ENCODE measurements around the gene ADAM33.
A peak's percentile ranks its signal among the peaks of the same experiment; 100 is the strongest.

ADAM33 gene

GRCh38 chr20:3686421-3686820 lies 4.6 kb upstream of the ADAM33 start:
- Histone ChIP-seq H3K27ac (ENCODE audit: low read depth, low read length) (no peak overlapping the region), H3K36me3 (ENCODE audit: insufficient read depth, low read length) (no peaks in the 10 kb centered on the region), H3K9ac (ENCODE audit: low read depth, low read length) (no peak overlapping the region), H3K9me3 (ENCODE audit: insufficient read depth, low read depth, low read length) (no peaks in the 10 kb centered on the region), H3K4me1 (ENCODE audit: insufficient read depth, low read length) (peaks cover 11% of the 10 kb centered on the region), H3K27me3 (ENCODE audit: insufficient read depth, low read length) (peaks cover 29% of the 10 kb centered on the region), H3K4me3 (ENCODE audit: low read length) (no peak overlapping the region)
- 91% methylated on average over 7 of the region's 7 CpGs for WGBS

GRCh38 chr20:3685341-3685740 lies 3.5 kb upstream of the ADAM33 start:
- H3K27ac ChIP-seq (ENCODE audit: low read depth, low read length), result no peak overlapping the region
- no peak overlapping the region for H3K4me3 ChIP-seq (ENCODE audit: low read length)
- no peak overlapping the region for H3K9ac ChIP-seq (ENCODE audit: low read depth, low read length)
- H3K4me1 ChIP-seq (ENCODE audit: insufficient read depth, low read length), result peaks cover 19% of the 10 kb centered on the region
- no peaks in the 10 kb centered on the region for H3K36me3 ChIP-seq (ENCODE audit: insufficient read depth, low read length)
- peaks cover 36% of the 10 kb centered on the region for H3K27me3 ChIP-seq (ENCODE audit: insufficient read depth, low read length)
- no peaks in the 10 kb centered on the region for H3K9me3 ChIP-seq (ENCODE audit: insufficient read depth, low read depth, low read length)
- 78% methylated on average over 7 of the region's 7 CpGs for WGBS

DNA sequence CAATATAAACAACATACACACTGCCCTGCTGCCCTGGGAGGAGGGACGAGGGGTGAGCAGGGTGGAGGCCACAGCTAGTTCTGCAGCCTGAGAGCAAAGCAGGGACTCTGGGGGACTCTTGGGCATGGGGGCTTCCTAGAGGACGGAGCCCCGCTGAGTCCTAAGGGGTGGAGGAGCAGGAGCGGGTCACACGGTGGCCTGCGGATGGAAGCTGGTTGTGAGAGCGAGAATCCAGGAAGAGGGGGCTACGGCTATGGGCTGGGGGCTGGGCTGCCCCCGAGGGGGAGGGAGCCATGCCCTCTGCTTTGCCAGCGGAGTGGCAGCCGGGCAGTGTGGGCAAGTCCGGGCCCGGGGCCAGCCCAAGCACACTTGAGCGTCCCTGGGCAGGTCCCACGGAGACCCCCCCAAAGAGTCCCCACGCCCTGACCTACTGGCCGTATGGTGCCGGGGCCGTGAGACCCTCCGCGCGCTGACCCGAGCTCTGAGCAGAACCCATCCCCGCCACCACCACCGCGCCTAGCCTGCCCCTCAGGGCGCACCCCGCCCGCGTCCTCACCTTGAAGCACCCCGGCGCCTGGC lies 369 bp downstream of the ADAM33 start:
- Histone ChIP-seq H3K27me3 (ENCODE audit: insufficient read depth, low read length) (peaks cover 36% of the 10 kb centered on the region), H3K4me1 (ENCODE audit: insufficient read depth, low read length) (peaks cover 21% of the 10 kb centered on the region), H3K4me3 (ENCODE audit: low read length) (peak overlapping the region; percentile 57), H3K36me3 (ENCODE audit: insufficient read depth, low read length) (no peaks in the 10 kb centered on the region), H3K27ac (ENCODE audit: low read depth, low read length) (no peak overlapping the region), H3K9ac (ENCODE audit: low read depth, low read length) (no peak overlapping the region), H3K9me3 (ENCODE audit: insufficient read depth, low read depth, low read length) (no peaks in the 10 kb centered on the region)
- 11% methylated on average over 32 of the region's 32 CpGs for WGBS

- Histone ChIP-seq H3K9me3 (ENCODE audit: insufficient read depth, low read depth, low read length) (no peaks in the 10 kb centered on the region), H3K4me3 (ENCODE audit: low read length) (peak overlapping the region; percentile 57), H3K36me3 (ENCODE audit: insufficient read depth, low read length) (no peaks in the 10 kb centered on the region), H3K27ac (ENCODE audit: low read depth, low read length) (no peak overlapping the region), H3K27me3 (ENCODE audit: insufficient read depth, low read length) (peaks cover 36% of the 10 kb centered on the region), H3K9ac (ENCODE audit: low read depth, low read length) (no peak overlapping the region), H3K4me1 (ENCODE audit: insufficient read depth, low read length) (peaks cover 21% of the 10 kb centered on the region)
- 67% methylated on average over 15 of the region's 15 CpGs for WGBS
These were observed 984 bp downstream of the ADAM33 start for GRCh38 chr20:3680701-3681351.

GRCh38 chr20:3679749-3680700 lies 1.8 kb downstream of the ADAM33 start:
- H3K9ac ChIP-seq (ENCODE audit: low read depth, low read length), result no peak overlapping the region
- H3K4me1 ChIP-seq (ENCODE audit: insufficient read depth, low read length), result peaks cover 19% of the 10 kb centered on the region
- no peaks in the 10 kb centered on the region for H3K36me3 ChIP-seq (ENCODE audit: insufficient read depth, low read length)
- H3K4me3 ChIP-seq (ENCODE audit: low read length), result no peak overlapping the region
- 69% methylated on average over 18 of the region's 18 CpGs for WGBS
- no peaks in the 10 kb centered on the region for H3K9me3 ChIP-seq (ENCODE audit: insufficient read depth, low read depth, low read length)
- H3K27me3 ChIP-seq (ENCODE audit: insufficient read depth, low read length), result peaks cover 33% of the 10 kb centered on the region
- no peak overlapping the region for H3K27ac ChIP-seq (ENCODE audit: low read depth, low read length)

DNA sequence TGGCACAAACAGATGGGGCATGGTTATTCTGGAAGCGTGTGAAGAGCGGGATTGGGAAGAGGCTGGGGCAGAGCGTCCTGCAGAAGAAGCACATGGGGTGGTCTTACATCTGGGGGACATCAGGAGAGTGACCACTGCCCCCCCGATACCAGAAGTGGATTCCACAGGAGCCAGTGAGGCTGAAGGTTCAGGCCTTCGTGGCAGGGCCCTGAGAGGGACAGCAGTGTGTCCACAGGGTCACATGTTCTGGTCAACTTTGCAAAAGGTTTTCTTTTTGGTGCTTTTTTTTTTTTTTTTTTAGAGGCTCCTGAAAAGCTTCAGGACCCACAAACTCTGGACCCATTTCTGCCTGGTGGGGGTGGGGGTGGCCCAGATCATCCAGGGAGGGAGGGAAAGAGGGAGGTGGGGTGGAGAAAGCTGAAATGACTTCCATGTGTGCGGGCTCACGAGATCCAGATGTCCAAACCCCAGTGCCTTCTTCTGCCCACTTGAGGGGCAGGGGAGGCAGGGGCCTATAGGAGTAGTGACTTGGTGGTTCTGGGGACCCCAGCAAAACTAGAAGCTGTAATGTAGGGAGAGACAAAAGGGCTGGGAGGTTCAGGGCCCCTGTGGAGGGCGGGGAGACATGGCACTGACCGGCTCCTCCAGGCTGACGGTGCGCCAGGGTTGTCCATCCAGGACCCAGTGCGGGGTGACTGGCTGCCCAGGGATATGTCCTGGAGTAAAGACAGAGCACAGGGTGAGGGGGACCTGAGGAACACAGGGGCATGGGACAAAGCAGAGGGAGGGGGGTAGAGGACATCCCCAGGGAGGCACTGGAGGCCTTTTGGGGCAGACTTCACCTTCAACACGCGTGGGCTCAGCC lies 2.7 kb downstream of the ADAM33 start:
- WGBS, result 93% methylated on average over 14 of the region's 14 CpGs
- H3K27ac ChIP-seq (ENCODE audit: low read depth, low read length), result no peak overlapping the region
- H3K36me3 ChIP-seq (ENCODE audit: insufficient read depth, low read length), result no peaks in the 10 kb centered on the region
- peaks cover 27% of the 10 kb centered on the region for H3K27me3 ChIP-seq (ENCODE audit: insufficient read depth, low read length)
- no peak overlapping the region for H3K4me3 ChIP-seq (ENCODE audit: low read length)
- no peaks in the 10 kb centered on the region for H3K9me3 ChIP-seq (ENCODE audit: insufficient read depth, low read depth, low read length)
- peaks cover 11% of the 10 kb centered on the region for H3K4me1 ChIP-seq (ENCODE audit: insufficient read depth, low read length)
- no peak overlapping the region for H3K9ac ChIP-seq (ENCODE audit: low read depth, low read length)

GRCh38 chr20:3678198-3678597 lies 3.6 kb downstream of the ADAM33 start:
- peaks cover 11% of the 10 kb centered on the region for H3K4me1 ChIP-seq (ENCODE audit: insufficient read depth, low read length)
- no peak overlapping the region for H3K27ac ChIP-seq (ENCODE audit: low read depth, low read length)
- no peaks in the 10 kb centered on the region for H3K9me3 ChIP-seq (ENCODE audit: insufficient read depth, low read depth, low read length)
- 91% methylated on average over 2 of the region's 2 CpGs for WGBS
- H3K36me3 ChIP-seq (ENCODE audit: insufficient read depth, low read length), result no peaks in the 10 kb centered on the region
- peaks cover 23% of the 10 kb centered on the region for H3K27me3 ChIP-seq (ENCODE audit: insufficient read depth, low read length)
- no peak overlapping the region for H3K9ac ChIP-seq (ENCODE audit: low read depth, low read length)
- H3K4me3 ChIP-seq (ENCODE audit: low read length), result no peak overlapping the region

GRCh38 chr20:3677733-3678132 lies 4.1 kb downstream of the ADAM33 start:
- H3K27ac ChIP-seq (ENCODE audit: low read depth, low read length), result no peak overlapping the region
- no peak overlapping the region for H3K4me3 ChIP-seq (ENCODE audit: low read length)
- H3K4me1 ChIP-seq (ENCODE audit: insufficient read depth, low read length), result peaks cover 11% of the 10 kb centered on the region
- H3K27me3 ChIP-seq (ENCODE audit: insufficient read depth, low read length), result peaks cover 23% of the 10 kb centered on the region
- no peaks in the 10 kb centered on the region for H3K9me3 ChIP-seq (ENCODE audit: insufficient read depth, low read depth, low read length)
- no peaks in the 10 kb centered on the region for H3K36me3 ChIP-seq (ENCODE audit: insufficient read depth, low read length)
- 83% methylated on average over 8 of the region's 8 CpGs for WGBS
- H3K9ac ChIP-seq (ENCODE audit: low read depth, low read length), result no peak overlapping the region

DNA sequence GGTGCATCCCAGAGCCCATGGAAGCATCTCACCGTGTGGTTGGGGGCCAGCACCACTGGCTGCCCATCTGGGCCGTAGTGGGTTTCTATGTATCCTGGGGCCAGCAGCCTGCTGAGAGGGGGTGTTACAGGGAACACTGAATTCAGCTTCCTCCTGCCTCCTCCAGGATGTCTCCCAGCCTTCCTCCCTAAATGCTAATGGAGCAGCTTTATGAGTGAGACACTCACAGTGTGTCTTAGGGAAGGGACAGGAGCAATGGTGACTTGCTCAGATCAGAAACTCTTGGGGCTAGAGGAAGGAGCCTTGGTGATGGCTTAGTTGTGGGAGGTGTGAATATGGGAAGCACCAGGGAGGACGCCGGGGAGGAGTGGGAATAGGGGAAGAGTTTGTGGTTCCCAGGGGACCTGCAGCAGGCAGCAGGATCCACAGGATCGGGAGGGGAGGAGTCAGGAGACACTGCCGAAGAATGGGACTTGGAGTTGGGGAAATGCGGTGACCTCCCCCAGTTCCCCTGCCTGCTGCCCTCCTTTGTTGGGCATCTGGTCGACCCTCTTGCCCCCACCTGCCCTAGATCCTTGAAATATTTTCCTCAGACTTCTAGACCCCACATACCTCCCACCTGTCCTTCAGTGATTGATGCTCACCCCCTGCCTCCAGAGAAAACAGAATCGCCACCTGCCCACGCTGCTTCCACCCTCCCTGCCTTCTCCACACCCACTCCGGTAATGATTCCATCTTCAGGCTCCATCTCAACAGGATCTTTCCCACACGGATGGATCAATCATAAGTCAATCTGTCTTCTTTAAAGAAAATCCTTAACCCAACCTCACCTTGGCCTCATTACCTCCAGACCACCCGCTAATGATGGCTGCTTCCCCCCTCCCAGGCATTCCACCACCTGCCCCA lies 6.6 kb downstream of the ADAM33 start:
- Histone ChIP-seq H3K27me3 (ENCODE audit: insufficient read depth, low read length) (peaks cover 16% of the 10 kb centered on the region), H3K4me3 (ENCODE audit: low read length) (no peak overlapping the region), H3K36me3 (ENCODE audit: insufficient read depth, low read length) (no peaks in the 10 kb centered on the region), H3K27ac (ENCODE audit: low read depth, low read length) (no peak overlapping the region), H3K9me3 (ENCODE audit: insufficient read depth, low read depth, low read length) (no peaks in the 10 kb centered on the region), H3K9ac (ENCODE audit: low read depth, low read length) (no peak overlapping the region), H3K4me1 (ENCODE audit: insufficient read depth, low read length) (peaks cover 2% of the 10 kb centered on the region)
- 74% methylated on average over 13 of the region's 13 CpGs for WGBS

DNA sequence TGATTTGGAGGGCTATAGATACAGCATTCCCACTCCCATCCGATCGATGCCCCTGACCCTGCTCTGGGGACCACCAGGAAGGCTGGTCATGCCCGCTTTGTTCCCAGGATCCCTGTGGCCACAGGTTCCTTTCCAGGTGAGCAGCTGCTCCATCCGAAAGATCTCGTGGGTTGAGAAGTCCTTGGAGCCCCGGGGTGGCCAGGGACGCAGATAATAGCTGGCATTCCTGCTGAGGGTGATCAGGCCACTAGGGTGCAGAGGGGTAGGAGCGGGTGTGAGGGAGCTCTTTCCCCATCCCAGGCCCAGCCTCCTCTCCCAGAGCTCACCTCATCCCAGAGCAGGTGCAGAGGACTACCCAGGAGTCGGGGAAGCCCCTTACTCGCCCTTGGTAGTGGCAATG lies 7.4 kb downstream of the ADAM33 start:
- Histone ChIP-seq H3K4me1 (ENCODE audit: insufficient read depth, low read length) (no peaks in the 10 kb centered on the region), H3K27ac (ENCODE audit: low read depth, low read length) (no peak overlapping the region), H3K36me3 (ENCODE audit: insufficient read depth, low read length) (no peaks in the 10 kb centered on the region), H3K9ac (ENCODE audit: low read depth, low read length) (no peak overlapping the region), H3K27me3 (ENCODE audit: insufficient read depth, low read length) (peaks cover 16% of the 10 kb centered on the region), H3K9me3 (ENCODE audit: insufficient read depth, low read depth, low read length) (no peaks in the 10 kb centered on the region), H3K4me3 (ENCODE audit: low read length) (no peak overlapping the region)
- WGBS, result 89% methylated on average over 9 of the region's 10 CpGs

Measured in HUES64 (cell line).